ENCODE data around the gene SLC4A5.

Gene SLC4A5

GRCh38 chr2:74343316-74343715 is at the start of gene SLC4A5:
SLC4A5 (minus strand) TSS chr2:74343416; CDS start chr2:74315023, 28,393 bp downstream.
- DNase-seq (ENCODE audit: low spot score), result no peak

GRCh38 chr2:74392449-74392743 is 49.2 kb upstream of the SLC4A5 start:
- no peak for DNase-seq (ENCODE audit: low spot score)

GRCh38 chr2:74391580-74392448 is 48.6 kb upstream of the SLC4A5 start:
- DNase-seq (ENCODE audit: low spot score), result peak; percentile 96

- peak; percentile 45 for DNase-seq (ENCODE audit: low spot score)
Measured at GRCh38 chr2:74391209-74391579, 48.0 kb upstream of the SLC4A5 start.

- no peak for DNase-seq (ENCODE audit: low spot score)
Measured at GRCh38 chr2:74390606-74391005, 47.4 kb upstream of the SLC4A5 start.

- DNase-seq (ENCODE audit: low spot score), result no peak
Measured at GRCh38 chr2:74387346-74387745, 44.1 kb upstream of the SLC4A5 start.

GRCh38 chr2:74385396-74385795 is 42.2 kb upstream of the SLC4A5 start:
- no peak for DNase-seq (ENCODE audit: low spot score)

GRCh38 chr2:74384051-74384450 is 40.8 kb upstream of the SLC4A5 start:
- DNase-seq (ENCODE audit: low spot score), result no peak

- no peak for DNase-seq (ENCODE audit: low spot score)
Measured at GRCh38 chr2:74383254-74383653, 40.0 kb upstream of the SLC4A5 start.

- no peak for DNase-seq (ENCODE audit: low spot score)
Measured at GRCh38 chr2:74381751-74382150, 38.5 kb upstream of the SLC4A5 start.

GRCh38 chr2:74379851-74380789 is 36.9 kb upstream of the SLC4A5 start, which contains the start of gene DCTN1:
DCTN1 (minus strand) TSS chr2:74380311; CDS start chr2:74380037, 274 bp downstream.
- peak; percentile 20 for DNase-seq (ENCODE audit: low spot score)

- DNase-seq (ENCODE audit: low spot score), result no peak
Measured at GRCh38 chr2:74378007-74378406, 34.8 kb upstream of the SLC4A5 start.

- DNase-seq (ENCODE audit: low spot score), result no peak
Measured at GRCh38 chr2:74375838-74376237, 32.6 kb upstream of the SLC4A5 start.

- peak; percentile 7 for DNase-seq (ENCODE audit: low spot score)
Measured at GRCh38 chr2:74374509-74375205, 31.4 kb upstream of the SLC4A5 start.

- no peak for DNase-seq (ENCODE audit: low spot score)
Measured at GRCh38 chr2:74373985-74374384, 30.8 kb upstream of the SLC4A5 start.

GRCh38 chr2:74373221-74373676 is 30.0 kb upstream of the SLC4A5 start:
- DNase-seq (ENCODE audit: low spot score), result no peak

- DNase-seq (ENCODE audit: low spot score), result no peak
Measured at GRCh38 chr2:74372674-74373073, 29.5 kb upstream of the SLC4A5 start.

GRCh38 chr2:74371421-74371820 is 28.2 kb upstream of the SLC4A5 start:
- DNase-seq (ENCODE audit: low spot score), result no peak

- DNase-seq (ENCODE audit: low spot score), result no peak
Measured at GRCh38 chr2:74369976-74370375, 26.8 kb upstream of the SLC4A5 start.

- no peak for DNase-seq (ENCODE audit: low spot score)
Measured at GRCh38 chr2:74368499-74368898, 25.3 kb upstream of the SLC4A5 start.

GRCh38 chr2:74367789-74368188 is 24.6 kb upstream of the SLC4A5 start:
- DNase-seq (ENCODE audit: low spot score), result no peak

- no peak for DNase-seq (ENCODE audit: low spot score)
Measured at GRCh38 chr2:74366036-74366435, 22.8 kb upstream of the SLC4A5 start.
